HG02588 (cell line): ENCODE results near the gene SNX17.
"Not testable (repeated sequence)": the region's sequence is repeated elsewhere in the genome, so short reads cannot be mapped to it uniquely, and the experiment has no call there.

Experiments used
- ATAC-seq: cut with Tn5 transposase; IDR thresholded peaks from one replicate; pipeline ENCODE4 v1.9.1; 2021; ENCODE audit warnings: mild to moderate bottlenecking, moderate library complexity; ENCODE audit not compliant: unreplicated experiment

Gene SNX17

GRCh38 chr2:27370026-27370815 lies at the start of gene SNX17, which contains the start of gene EIF2B4:
TSS of gene SNX17 (plus strand) at chr2:27370616. CDS start at chr2:27370744, 128 bp downstream.
TSS of gene EIF2B4 (minus strand) at chr2:27370338. CDS start at chr2:27370314, 24 bp downstream.
- peak; percentile 89 for ATAC-seq

GRCh38 chr2:27320958-27321543 lies 49.4 kb upstream of the SNX17 start:
- ATAC-seq, result no peak

GRCh38 chr2:27322301-27322765 lies 48.1 kb upstream of the SNX17 start:
- no peak for ATAC-seq

- ATAC-seq, result peak; percentile 86
Measured at GRCh38 chr2:27322766-27323595, 47.4 kb upstream of the SNX17 start, which contains the start of gene MPV17. TSS of gene MPV17 (minus strand) at chr2:27323097. CDS start at chr2:27322517, 580 bp downstream.

GRCh38 chr2:27323596-27324285 lies 46.7 kb upstream of the SNX17 start:
- no peak for ATAC-seq

- no peak for ATAC-seq
Measured at GRCh38 chr2:27324720-27325119, 45.7 kb upstream of the SNX17 start.

GRCh38 chr2:27335311-27335710 lies 35.1 kb upstream of the SNX17 start:
- ATAC-seq, result no peak

GRCh38 chr2:27336173-27336572 lies 34.2 kb upstream of the SNX17 start:
- ATAC-seq, result no peak

- no peak for ATAC-seq
Measured at GRCh38 chr2:27347641-27348040, 22.8 kb upstream of the SNX17 start.

GRCh38 chr2:27350106-27350693 lies 20.2 kb upstream of the SNX17 start:
- no peak for ATAC-seq

GRCh38 chr2:27351802-27352598 lies 18.4 kb upstream of the SNX17 start:
- no peak for ATAC-seq

GRCh38 chr2:27353386-27353761 lies 17.0 kb upstream of the SNX17 start:
- not testable (repeated sequence) for ATAC-seq

GRCh38 chr2:27353762-27354596 lies 16.4 kb upstream of the SNX17 start:
- ATAC-seq, result no peak

GRCh38 chr2:27354597-27354927 lies 15.9 kb upstream of the SNX17 start:
- no peak for ATAC-seq

GRCh38 chr2:27356056-27356381 lies 14.4 kb upstream of the SNX17 start:
- peak; percentile 25 for ATAC-seq

GRCh38 chr2:27356382-27357181 lies 13.8 kb upstream of the SNX17 start, which contains the start of gene GTF3C2:
TSS of gene GTF3C2 (minus strand) at chr2:27356764. CDS start at chr2:27343554, 13,210 bp downstream.
- ATAC-seq, result peak; percentile 72

- no peak for ATAC-seq
Measured at GRCh38 chr2:27362678-27363420, 7.6 kb upstream of the SNX17 start.
